ENCODE data around the gene BORCS6. TPM values are rescaled to one million over a fixed set of nuclear protein-coding genes. Genes with fewer than 3 reads are reported as not detected.

The BORCS6 gene
- total and polyA plus RNA-seq, 4 donors: 4.1 to 6.8 (median 5.7) TPM

- no peak for TF ChIP-seq ATF3 (IDR thresholded peaks at IDR 0.05)
- no peak for TF ChIP-seq NR2F2 (IDR thresholded peaks at IDR 0.05)
- no peak for TF ChIP-seq YY1 (IDR thresholded peaks at IDR 0.05)
- no peak for TF ChIP-seq GABPA (IDR thresholded peaks at IDR 0.05 in 1 of 2, conservative IDR thresholded peaks at IDR 0.05 in 1 of 2)
- TF ChIP-seq MAX (IDR thresholded peaks at IDR 0.05): no peak
Observed at GRCh38 chr17:8149419-8150193, 40.4 kb downstream of the BORCS6 start (continued).

- Histone ChIP-seq H3K4me3 (ENCODE audit: low read depth in 1 of 3, low read length in 3 of 3) (no peak overlapping the region), H3K9ac (ENCODE audit: low read depth in 1 of 2, low read length in 2 of 2) (no peak overlapping the region), H3K4me1 (ENCODE audit: control insufficient read depth in 4 of 4, insufficient read depth in 4 of 4, low read length in 3 of 4) (peaks cover 12 to 32% (median 24%) of the 10 kb centered on the region in 4 donors), H3K27me3 (ENCODE audit: control insufficient read depth in 4 of 4, insufficient read depth in 4 of 4, low read length in 3 of 4) (no peaks in the 10 kb centered on the region), H3K27ac (ENCODE audit: low read depth in 1 of 2, low read length in 2 of 2) (no peak overlapping the region), H3K9me3 (ENCODE audit: control insufficient read depth in 4 of 4, low read length in 3 of 4) (no peaks in the 10 kb centered on the region), H3K36me3 (ENCODE audit: control insufficient read depth in 4 of 4, insufficient read depth in 3 of 4, low read depth in 1 of 4, low read length in 3 of 4) (peaks cover 45 to 68% (median 58%) of the 10 kb centered on the region in 4 donors)
- DNase-seq (ENCODE audit: low spot score): no peak
- TF ChIP-seq RAD21 (IDR thresholded peaks at IDR 0.05) (no peak), JUND (IDR thresholded peaks at IDR 0.05) (no peak), REST (IDR thresholded peaks at IDR 0.05) (no peak), SP1 (IDR thresholded peaks at IDR 0.05) (no peak), EGR1 (IDR thresholded peaks at IDR 0.05; ENCODE audit: low read depth in 2 of 2) (no peak), HNF4G (IDR thresholded peaks at IDR 0.05) (no peak), RXRA (IDR thresholded peaks at IDR 0.05) (no peak), GABPA (IDR thresholded peaks at IDR 0.05 in 1 of 2, conservative IDR thresholded peaks at IDR 0.05 in 1 of 2) (no peak), FOXA1 (IDR thresholded peaks at IDR 0.05) (no peak), TAF1 (conservative IDR thresholded peaks at IDR 0.05) (no peak), FOXA2 (IDR thresholded peaks at IDR 0.05) (no peak), CTCF (IDR thresholded peaks at IDR 0.05; ENCODE audit: low read depth, low read length, missing input control) (no peak), MAX (IDR thresholded peaks at IDR 0.05) (no peak), ATF3 (IDR thresholded peaks at IDR 0.05) (no peak)
- WGBS: 91% methylated on average over 13 of the region's 13 CpGs
Observed at GRCh38 chr17:8148560-8148959, 41.4 kb downstream of the BORCS6 start.

All from liver (tissue), 9 donors.